ENCODE measurements around the gene SNX6.
"Not testable (repeated sequence)": the region's sequence is repeated elsewhere in the genome, so short reads cannot be mapped to it uniquely, and the experiment has no call there.

The SNX6 gene

DNA sequence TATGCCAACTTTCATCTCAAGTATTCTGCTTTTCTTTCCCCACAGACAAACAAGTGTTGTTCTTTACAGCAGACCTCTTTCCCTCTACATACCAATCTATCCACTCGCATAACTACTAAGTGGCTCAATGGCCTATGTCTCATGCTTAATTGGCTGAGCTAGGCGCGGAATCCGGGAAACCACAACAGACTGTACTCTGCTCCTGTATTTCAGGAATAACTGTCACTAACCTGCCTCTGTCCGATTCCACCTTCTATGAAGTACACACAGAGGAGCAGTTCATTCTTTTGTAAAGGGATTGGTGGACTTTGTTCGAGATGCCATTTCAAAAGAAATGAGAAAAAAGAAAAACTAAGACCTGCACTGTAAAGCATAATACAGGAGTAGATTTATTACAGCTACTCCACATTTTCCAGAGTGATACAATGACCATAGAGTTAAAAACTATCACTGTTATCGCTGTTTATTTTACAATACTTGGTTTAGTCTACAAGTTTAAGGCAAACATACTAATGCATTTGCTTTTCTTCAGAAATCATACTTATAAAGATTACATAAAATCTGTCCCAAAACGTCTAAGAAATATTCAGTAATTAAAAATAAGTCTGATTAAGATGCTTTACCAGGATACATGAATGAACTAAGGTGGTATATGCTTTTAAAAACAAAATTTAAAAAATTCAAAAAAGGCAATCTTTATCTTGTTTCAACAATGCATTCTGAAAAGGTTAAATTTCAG, 67.7 kb downstream of the SNX6 start:
- not testable (repeated sequence) for DNase-seq

DNA sequence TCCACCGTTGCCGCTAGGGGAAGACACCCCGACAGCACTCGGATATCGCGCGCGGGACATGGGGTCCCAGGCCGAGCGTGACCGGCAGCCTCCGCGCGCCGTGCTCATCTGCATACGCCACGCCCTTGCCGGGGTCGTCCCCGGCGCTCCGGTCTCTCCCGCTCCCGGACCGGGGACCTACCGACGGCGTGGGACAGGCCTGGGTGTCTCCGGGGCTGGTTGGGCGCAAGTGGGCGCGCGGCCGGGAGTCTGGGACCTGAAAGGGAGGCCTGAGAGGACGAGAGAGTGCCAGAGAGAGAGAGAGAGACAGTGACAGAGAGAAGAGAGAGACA, 73.5 kb downstream of the SNX6 start:
- DNase-seq: not testable (repeated sequence)

DNA sequence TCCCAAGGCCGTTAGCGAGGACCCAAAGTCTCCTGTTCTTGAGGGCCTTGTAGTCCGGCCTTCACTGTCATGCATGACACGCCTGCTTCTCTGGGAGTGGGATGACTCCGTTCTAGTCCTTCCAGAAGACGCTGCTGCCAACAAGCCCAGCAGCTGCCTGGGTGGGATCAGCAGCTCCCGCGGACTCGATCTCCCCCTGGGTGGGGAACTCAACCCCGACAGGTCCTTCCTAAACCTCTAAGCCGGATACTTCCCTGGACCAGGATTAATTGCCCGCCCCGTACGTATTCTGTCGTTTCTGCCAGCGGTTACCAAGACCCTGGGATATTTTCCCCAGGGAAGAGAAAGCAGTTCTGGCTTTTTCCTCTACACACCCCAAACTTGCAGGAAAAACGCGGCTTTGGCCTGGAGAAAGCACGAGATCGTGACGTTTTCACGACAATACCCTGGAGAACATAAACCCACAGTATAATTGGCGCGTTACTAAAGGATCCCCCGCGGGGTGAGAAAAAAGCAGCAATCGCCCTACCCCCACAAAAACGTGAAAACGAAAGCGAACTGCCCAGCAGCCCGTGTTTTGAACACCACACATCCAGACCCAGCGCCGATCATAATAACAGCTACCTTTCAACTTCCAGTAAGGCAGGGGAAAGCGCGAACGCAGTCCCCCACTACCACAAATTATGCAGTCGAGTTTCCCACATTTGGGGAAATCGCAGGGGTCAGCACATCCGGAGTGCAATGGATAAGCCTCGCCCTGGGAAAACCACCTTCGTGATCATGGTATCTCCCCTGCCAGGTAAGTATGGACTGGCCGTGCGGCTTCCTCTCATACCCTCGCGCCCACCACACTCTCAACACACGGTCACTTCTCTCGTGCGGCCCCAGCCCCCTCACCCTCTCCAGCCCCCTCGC, 74.1 kb downstream of the SNX6 start:
- DNase-seq: not testable (repeated sequence)

GRCh38 chr14:34554540-34555250, 75.3 kb downstream of the SNX6 start:
- no peak for DNase-seq

DNA sequence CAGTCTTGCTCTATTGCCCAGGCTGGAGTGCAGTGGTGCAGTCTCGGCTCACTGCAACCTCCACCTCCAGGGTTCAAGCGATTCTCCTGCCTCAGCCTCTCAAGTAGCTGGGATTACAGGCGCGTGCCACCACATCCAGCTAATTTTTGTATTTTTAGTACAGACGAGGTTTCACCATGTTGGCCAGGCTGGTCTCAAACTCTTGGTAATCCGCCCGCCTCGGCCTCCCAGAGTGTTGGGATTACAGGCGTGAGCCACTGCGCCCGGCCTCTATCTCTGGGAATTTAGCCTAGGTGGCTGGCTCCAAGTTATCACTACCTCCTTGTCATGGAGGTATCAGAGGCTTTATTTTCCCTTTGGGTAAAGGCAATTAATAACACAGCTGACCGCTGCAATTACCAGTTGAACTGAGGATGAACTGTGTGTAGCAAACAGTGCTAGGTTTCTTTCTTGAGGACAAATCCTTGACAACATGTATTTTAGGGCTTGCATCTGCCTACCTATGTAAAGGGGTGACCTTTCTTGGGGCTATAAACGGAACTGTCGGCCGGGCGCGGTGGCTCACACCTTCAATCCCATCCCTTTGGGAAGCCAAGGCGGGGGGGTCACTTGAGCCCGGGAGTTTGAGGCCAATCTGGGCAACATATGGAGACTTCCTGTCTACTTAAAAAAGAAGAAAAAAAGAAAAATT, 80.5 kb downstream of the SNX6 start:
- not testable (repeated sequence) for DNase-seq

DNA sequence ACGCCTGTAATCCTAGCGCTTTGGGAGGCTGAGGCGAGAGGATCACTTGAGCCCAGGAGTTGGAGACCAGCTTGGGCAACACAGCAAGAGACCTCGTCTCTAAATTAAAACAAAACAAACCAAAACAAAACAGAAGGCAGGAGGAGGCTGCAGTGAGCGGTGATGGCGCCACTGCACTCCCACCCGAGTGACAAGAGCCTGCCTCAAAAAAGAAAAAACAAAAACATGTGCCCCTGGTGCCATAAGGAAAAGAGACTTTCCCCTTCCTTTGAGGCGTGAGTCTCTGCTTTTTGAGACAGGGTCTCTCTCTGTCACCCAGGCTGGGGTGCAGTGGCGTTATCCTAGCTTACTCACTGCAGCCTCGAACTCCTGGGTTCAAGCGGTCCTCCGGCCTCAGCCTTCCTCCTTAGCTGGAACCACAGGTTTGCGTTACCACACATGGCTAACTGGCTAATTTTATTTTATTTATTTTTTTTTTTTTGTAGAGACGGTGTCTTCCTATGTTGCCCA, 81.4 kb downstream of the SNX6 start:
- DNase-seq: no peak

DNA sequence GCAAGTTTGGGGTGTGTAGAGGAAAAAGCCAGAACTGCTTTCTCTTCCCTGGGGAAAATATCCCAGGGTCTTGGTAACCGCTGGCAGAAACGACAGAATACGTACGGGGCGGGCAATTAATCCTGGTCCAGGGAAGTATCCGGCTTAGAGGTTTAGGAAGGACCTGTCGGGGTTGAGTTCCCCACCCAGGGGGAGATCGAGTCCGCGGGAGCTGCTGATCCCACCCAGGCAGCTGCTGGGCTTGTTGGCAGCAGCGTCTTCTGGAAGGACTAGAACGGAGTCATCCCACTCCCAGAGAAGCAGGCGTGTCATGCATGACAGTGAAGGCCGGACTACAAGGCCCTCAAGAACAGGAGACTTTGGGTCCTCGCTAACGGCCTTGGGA, 82.8 kb downstream of the SNX6 start:
- not testable (repeated sequence) for DNase-seq

DNA sequence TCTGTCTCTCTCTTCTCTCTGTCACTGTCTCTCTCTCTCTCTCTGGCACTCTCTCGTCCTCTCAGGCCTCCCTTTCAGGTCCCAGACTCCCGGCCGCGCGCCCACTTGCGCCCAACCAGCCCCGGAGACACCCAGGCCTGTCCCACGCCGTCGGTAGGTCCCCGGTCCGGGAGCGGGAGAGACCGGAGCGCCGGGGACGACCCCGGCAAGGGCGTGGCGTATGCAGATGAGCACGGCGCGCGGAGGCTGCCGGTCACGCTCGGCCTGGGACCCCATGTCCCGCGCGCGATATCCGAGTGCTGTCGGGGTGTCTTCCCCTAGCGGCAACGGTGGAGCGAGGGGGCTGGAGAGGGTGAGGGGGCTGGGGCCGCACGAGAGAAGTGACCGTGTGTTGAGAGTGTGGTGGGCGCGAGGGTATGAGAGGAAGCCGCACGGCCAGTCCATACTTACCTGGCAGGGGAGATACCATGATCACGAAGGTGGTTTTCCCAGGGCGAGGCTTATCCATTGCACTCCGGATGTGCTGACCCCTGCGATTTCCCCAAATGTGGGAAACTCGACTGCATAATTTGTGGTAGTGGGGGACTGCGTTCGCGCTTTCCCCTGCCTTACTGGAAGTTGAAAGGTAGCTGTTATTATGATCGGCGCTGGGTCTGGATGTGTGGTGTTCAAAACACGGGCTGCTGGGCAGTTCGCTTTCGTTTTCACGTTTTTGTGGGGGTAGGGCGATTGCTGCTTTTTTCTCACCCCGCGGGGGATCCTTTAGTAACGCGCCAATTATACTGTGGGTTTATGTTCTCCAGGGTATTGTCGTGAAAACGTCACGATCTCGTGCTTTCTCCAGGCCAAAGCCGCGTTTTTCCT, 83.4 kb downstream of the SNX6 start:
- not testable (repeated sequence) for DNase-seq

DNA sequence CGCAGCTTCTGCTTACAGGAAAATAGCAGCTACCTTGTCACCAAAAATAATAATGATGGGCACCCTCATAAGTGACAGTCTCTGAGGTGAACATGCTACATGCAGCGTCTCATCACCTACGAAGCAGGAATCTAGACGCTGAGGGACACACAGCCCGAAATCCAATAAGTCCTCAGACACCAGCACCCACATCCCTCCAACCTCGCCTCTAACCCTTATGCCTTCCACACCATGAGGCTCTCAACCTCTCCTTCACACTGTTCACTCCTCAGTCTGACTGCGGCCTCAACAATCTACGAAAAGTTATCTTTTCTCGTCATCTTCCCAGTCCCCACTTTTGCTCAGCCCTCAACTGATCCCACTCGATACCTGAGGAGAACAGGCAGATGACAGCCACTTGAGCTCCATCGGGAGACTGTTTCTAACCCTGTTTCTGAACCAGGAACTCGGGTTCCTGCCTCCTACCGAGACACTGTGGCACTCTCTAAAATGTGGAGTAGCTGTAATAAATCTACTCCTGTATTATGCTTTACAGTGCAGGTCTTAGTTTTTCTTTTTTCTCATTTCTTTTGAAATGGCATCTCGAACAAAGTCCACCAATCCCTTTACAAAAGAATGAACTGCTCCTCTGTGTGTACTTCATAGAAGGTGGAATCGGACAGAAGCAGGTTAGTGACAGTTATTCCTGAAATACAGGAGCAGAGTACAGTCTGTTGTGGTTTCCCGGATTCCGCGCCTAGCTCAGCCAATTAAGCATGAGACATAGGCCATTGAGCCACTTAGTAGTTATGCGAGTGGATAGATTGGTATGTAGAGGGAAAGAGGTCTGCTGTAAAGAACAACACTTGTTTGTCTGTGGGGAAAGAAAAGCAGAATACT, 89.5 kb downstream of the SNX6 start:
- DNase-seq: not testable (repeated sequence)

- no peak for DNase-seq
These were observed 90.4 kb downstream of the SNX6 start, which contains the start of gene EAPP for GRCh38 chr14:34539407-34540180. Gene EAPP, minus strand, starts transcription at chr14:34539701. Its CDS starts 73 bp downstream, at chr14:34539628.

DNA sequence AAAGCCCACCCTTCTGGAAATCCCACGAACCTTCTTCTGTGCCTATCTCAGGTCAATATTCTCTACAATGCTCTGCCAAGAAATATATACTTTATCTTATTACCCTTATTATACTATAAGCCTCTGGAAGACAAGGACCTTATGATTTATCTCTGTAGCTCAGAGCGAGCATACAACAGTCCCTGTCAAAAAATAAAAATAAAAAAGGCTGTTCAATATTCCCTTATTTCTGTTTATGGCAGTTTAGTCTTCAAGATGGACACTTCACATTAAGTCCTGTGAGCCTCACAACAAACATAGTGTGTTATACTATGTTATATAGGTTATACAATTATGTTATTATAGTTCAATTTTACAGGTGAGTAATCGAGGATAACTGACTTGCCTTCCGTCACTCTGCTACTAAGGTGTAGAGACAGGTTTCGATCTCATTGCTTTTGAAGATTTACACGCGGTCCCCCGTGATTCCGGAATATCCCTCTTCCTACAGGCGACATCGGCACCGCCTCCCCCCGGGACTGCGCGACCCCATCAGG, 91.0 kb downstream of the SNX6 start:
- no peak for DNase-seq

GRCh38 chr14:34538096-34538495, 91.9 kb downstream of the SNX6 start:
- DNase-seq: not testable (repeated sequence)

GRCh38 chr14:34537677-34538009, 92.3 kb downstream of the SNX6 start:
- DNase-seq: no peak

GRCh38 chr14:34536951-34537676, 92.8 kb downstream of the SNX6 start:
- no peak for DNase-seq

- no peak for DNase-seq
These were observed 102.4 kb downstream of the SNX6 start for GRCh38 chr14:34527591-34527990.

DNA sequence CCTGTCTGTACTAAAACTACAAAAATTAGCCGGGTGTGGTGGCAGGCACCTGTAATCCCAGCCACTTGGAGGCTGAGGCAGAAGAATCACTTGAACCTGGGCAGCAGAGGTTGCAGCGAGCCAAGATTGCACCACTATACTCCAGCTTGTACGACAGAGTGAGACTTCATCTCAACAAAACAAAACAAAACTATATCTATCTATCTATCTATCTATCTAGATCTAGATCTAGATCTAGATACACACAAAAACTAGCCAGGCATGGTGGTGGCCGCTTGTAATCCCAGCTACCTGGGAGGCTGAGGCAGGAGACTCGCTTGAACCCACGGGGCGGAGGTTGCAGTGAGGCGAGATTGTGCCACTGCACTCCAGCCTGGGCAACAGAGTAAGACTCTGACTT, 105.7 kb downstream of the SNX6 start:
- DNase-seq: not testable (repeated sequence)

DNA sequence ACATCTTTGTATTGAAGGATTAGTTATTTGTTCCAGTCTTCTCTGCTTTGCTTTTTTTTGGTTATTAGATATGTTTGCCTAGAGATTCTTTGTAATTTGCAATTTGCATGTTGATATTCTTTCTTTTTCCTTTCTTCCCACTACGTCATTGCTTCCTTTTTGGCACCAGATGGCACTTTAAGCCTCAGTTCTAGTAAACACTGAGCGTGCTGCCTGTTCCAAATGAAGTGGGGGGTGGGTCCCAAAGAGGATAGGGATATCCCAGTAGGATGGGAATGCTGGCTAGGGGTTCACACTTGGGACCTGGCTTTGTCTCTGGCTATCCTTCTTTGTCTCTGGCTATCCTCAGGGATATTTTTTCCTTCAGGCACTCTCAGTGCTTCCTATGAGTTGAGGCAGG, 107.5 kb downstream of the SNX6 start:
- no peak for DNase-seq

GRCh38 chr14:34521071-34521470, 108.9 kb downstream of the SNX6 start:
- not testable (repeated sequence) for DNase-seq

Data from cortex of kidney (tissue), 1 donor.